Uterus (tissue), 4 donors: ENCODE data around the gene ADI1. TPM values are rescaled to one million over a fixed set of nuclear protein-coding genes. Genes with fewer than 3 reads are reported as not detected.

Experiments
- DNase-seq, 2 donors: peaks; one replicate each; pipeline ENCODE4 v3.0.0-alpha.2; 2019 to 2020
- H3K27ac ChIP-seq, 2 donors: fragments of 200-600 bp; sonication (generic); 1 replicate in 1 of 2; 2 replicates in 1 of 2; pipeline ENCODE4 v1.5.1; 2016 to 2018
- H3K27me3 ChIP-seq, 2 donors: fragments of 200-600 bp; sonication (generic); one replicate each; pipeline ENCODE4 v1.5.1; 2018 to 2019; ENCODE audit warnings: control low read depth in 1 of 2
- H3K36me3 ChIP-seq, 2 donors: fragments of 200-600 bp; sonication (generic); one replicate each; pipeline ENCODE4 v1.5.1; 2019; ENCODE audit warnings: control low read depth in 1 of 2
- H3K4me1 ChIP-seq, 2 donors: fragments of 200-600 bp; sonication (generic); one replicate each; pipeline ENCODE4 v1.5.1; 2018 to 2019; ENCODE audit warnings: control low read depth in 1 of 2
- H3K4me3 ChIP-seq, 2 donors: fragments of 200-600 bp; sonication (generic); 1 replicate in 1 of 2; 2 replicates in 1 of 2; pipeline ENCODE4 v1.5.1; 2018 to 2019; ENCODE audit warnings: mild to moderate bottlenecking in 1 of 2
- H3K9me3 ChIP-seq, 2 donors: fragments of 200-600 bp; sonication (generic); one replicate each; pipeline ENCODE4 v1.5.1; 2019; ENCODE audit warnings: control low read depth in 1 of 2
- POLR2A ChIP-seq, 2 donors: fragments of 450-650 bp; IDR thresholded peaks; one replicate each; pipeline ENCODE4 v1.6.1; 2016; ENCODE audit warnings: antibody characterized with exemption in 2 of 2, mild to moderate bottlenecking in 1 of 2, moderate library complexity in 1 of 2
- intact Hi-C: fragments of 100-400 bp; cut with DNase I; formaldehyde crosslinking; loops from one replicate; pipeline ENCODE4 v1.15.1; 2023; ENCODE audit warnings: low total_unique reads
- total RNA-seq, 4 donors: library from RNA; depleted of rRNA in 3 of 4; stranded (reverse); fragments of >200 nt in 3 of 4; gene quantifications; one replicate each; pipeline versions ENCODE4 v1.1.0 to v1.2.4, GENCODE V29; 2014 to 2023
- TF ChIP-seq, protein P1 (sequence below), 4 experiments: fragments of 200-600 bp in 2 of 4; fragments of 450-650 bp in 2 of 4; sonication (generic) in 2 of 4; IDR thresholded peaks; one replicate each; pipeline ENCODE4 v1.5.1; 2016 to 2019; ENCODE audit warnings: antibody characterized with exemption in 4 of 4, mild to moderate bottlenecking in 2 of 4, moderate library complexity in 1 of 4
- donor health status: DM: yes; HTN: yes; CAD: no.

Gene ADI1
- total RNA-seq, 4 donors from 2014 or later: 31.5 to 65.0 (median 37.9) TPM

DNA sequence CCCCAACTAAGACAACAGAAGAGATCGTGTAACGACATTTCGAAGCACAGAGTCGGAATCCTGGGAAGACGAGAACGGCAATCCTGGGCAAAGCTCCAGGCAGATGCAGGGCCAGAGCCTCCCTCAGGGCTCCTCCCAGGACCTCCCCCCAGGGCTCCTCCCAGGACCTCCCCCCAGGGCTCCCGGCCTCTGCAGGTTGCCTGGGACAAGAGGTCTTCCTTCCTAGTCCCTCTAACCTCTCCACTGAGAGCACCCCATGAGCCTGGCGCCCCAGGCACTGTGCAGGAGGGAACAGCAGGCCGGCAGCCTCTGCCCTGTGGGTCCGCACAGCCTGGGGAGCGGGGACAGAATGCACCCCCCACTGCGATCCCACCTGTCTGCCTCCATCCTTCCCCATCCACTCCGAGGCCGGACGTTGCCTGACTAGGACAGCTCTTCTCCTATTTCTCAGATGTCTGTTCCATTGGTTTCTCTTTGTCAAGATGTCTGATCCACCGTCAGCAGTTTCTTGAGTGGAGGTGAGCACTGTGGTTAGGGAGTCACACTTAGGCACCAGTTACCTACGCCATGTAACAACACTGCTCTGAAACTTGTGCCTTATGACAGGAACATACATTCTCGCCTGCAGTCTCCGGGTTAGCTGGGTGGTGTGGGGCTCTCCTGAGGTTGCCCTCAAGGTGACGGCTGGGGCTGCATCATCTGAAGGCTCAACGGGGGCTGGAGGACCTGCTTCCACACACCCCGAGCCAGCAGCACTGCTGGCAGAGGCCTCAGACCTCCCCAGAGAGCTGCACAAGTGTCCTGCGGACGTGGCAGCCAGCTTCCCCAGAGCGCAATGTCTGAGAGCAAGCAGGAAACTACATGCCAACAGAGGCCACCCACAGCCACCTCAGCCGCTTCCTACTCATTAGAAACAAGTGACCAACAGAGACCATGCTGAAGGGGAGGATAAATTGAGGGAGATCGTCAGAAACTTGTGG is 28.9 kb downstream of the ADI1 start:
- Histone ChIP-seq H3K27ac (no peak overlapping the region), H3K4me3 (no peak overlapping the region), H3K4me1 (no peaks in the 10 kb centered on the region), H3K36me3 (no peaks in the 10 kb centered on the region), H3K9me3 (no peaks in the 10 kb centered on the region), H3K27me3 (no peaks in the 10 kb centered on the region)
- intact Hi-C loops: no loop called here
- TF ChIP-seq, protein P1, sequence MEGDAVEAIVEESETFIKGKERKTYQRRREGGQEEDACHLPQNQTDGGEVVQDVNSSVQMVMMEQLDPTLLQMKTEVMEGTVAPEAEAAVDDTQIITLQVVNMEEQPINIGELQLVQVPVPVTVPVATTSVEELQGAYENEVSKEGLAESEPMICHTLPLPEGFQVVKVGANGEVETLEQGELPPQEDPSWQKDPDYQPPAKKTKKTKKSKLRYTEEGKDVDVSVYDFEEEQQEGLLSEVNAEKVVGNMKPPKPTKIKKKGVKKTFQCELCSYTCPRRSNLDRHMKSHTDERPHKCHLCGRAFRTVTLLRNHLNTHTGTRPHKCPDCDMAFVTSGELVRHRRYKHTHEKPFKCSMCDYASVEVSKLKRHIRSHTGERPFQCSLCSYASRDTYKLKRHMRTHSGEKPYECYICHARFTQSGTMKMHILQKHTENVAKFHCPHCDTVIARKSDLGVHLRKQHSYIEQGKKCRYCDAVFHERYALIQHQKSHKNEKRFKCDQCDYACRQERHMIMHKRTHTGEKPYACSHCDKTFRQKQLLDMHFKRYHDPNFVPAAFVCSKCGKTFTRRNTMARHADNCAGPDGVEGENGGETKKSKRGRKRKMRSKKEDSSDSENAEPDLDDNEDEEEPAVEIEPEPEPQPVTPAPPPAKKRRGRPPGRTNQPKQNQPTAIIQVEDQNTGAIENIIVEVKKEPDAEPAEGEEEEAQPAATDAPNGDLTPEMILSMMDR (IDR thresholded peaks at IDR 0.05): no peak
- no peak for TF ChIP-seq POLR2A (IDR thresholded peaks at IDR 0.05)
- peak in 1 of 2 donors; percentile 32 for DNase-seq

DNA sequence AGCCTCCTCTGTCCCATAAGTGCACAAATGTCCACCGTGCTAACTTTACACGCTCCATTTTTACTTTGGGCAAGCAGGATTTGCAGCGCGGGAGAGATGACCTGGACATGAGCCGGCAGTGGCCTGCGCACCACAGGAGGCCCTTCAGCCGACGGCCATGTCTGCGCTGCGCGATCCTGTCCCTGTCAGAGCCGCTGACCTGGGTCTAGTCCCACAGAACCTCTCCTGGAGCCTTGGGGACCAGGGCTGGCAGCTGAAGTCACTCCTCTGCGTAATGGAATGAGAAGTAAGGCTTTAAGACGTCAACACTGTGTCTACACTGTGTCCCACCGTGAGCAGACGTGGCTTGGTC is 29.6 kb downstream of the ADI1 start:
- TF ChIP-seq POLR2A (IDR thresholded peaks at IDR 0.05): no peak
- TF ChIP-seq, protein P1 (IDR thresholded peaks at IDR 0.05): no peak
- H3K27ac ChIP-seq: no peak overlapping the region
- no peaks in the 10 kb centered on the region for H3K27me3 ChIP-seq
- H3K9me3 ChIP-seq: no peaks in the 10 kb centered on the region
- DNase-seq: peak in 1 of 2 donors; percentile 13
- no peaks in the 10 kb centered on the region for H3K4me1 ChIP-seq
- no peak overlapping the region for H3K4me3 ChIP-seq
- intact Hi-C loops: no loop called here
- no peaks in the 10 kb centered on the region for H3K36me3 ChIP-seq

DNA sequence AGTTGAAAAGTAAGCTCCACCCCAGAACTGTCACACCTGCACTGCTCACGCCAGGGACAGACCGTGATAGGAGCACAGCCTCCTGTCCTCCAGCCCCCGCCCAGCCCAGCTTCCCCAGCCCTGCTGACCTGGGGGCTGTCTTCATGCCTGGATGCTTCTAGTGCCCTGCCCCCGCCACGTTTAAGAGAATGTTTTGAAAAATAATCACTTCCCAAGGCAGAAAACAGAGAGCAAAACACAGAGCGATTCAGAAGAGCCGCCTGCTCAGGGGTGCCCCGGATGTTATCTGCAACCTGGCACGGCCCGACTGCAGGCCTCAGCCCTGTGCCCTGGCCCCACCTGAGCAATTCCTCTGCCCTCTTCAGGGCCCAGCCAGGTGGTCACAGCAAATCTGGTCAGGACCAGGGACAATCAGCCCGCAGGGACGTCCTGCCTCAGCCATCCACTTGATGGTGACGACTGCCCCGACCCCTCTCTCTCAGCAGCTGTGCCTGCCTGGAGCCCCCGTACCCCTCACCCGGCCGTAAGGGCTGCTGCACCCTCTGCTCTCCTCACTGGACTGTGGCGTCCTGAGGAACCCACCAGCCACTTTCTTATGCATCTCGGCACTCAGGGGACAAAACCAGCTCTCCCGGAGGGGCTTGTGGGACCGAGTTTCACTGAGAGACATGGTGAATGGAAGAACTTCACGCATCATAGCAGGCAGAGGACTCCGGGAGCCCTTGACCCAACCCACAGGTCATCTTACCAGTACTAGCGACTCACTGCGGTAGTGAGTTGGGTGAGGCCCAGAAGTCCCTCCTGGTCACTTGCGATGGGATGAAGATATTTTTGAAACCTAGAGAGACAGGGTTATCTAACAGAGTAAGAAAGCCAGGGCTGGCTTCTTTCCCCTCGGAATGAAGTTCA is 30.2 kb downstream of the ADI1 start:
- H3K27ac ChIP-seq: peak overlapping the region in 1 of 2 donors; percentile 2
- H3K4me3 ChIP-seq: no peak overlapping the region
- H3K4me1 ChIP-seq: no peaks in the 10 kb centered on the region
- H3K27me3 ChIP-seq: no peaks in the 10 kb centered on the region
- intact Hi-C loops: no loop called here
- no peaks in the 10 kb centered on the region for H3K9me3 ChIP-seq
- H3K36me3 ChIP-seq: no peaks in the 10 kb centered on the region
- peak in 1 of 2 donors; percentile 14 for DNase-seq
- TF ChIP-seq, protein P1 (IDR thresholded peaks at IDR 0.05): no peak
- TF ChIP-seq POLR2A (IDR thresholded peaks at IDR 0.05): no peak

DNA sequence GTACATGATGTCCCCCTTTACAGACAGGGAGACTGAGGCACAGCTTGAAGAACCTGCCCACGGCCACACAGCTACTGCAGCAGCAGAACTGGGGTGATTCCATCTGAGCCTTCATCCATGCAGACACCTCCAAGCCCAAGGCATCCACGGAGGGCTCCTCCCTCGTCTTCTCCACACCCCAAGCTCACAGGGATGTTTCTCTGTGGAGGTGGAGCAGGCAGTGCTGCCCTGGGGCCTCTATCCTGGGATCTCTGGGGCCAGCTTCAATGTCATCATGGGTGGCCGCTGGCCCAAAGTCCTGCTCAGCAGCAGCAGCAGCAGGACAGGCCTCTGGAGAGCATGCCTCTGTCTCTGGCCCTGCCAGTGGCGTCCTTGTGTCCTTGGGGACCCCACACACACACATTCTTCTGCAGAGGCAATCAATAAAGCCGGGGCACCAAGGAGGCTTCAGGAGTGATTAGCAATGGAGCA is 31.2 kb downstream of the ADI1 start:
- Histone ChIP-seq H3K4me1 (no peaks in the 10 kb centered on the region), H3K36me3 (no peaks in the 10 kb centered on the region), H3K27ac (no peak overlapping the region), H3K27me3 (no peaks in the 10 kb centered on the region), H3K9me3 (no peaks in the 10 kb centered on the region), H3K4me3 (no peak overlapping the region)
- TF ChIP-seq, protein P1 (IDR thresholded peaks at IDR 0.05): no peak
- no peak for TF ChIP-seq POLR2A (IDR thresholded peaks at IDR 0.05)
- intact Hi-C loops: no loop called here
- DNase-seq: peak in 1 of 2 donors; percentile 8
